ENCODE results near the gene TNNI3. TPM values are rescaled to one million over a fixed set of nuclear protein-coding genes. Genes with fewer than 3 reads are reported as not detected.

The TNNI3 gene
- total RNA-seq, 1 experiment from 2014 or later, result 15.0 TPM

- DNase-seq (ENCODE audit: low spot score) (peak; percentile 98), ATAC-seq (peak; percentile 95)
- ChIA-PET CTCF (interaction anchor here (0.6 to 3.2 kb wide), 41 partner anchors 8 to 488 kb away, joined by 3 to 64 read pairs (median 4); partner anchors contain the start of genes EPS8L1, HSPBP1, KMT5C and PPP1R12C), POLR2A (no interaction called here)
- H3K27ac Mint-ChIP-seq, result peak within 1 kb of the TSS; percentile 94
- no peaks in the 10 kb centered on the region for H3K9me3 Mint-ChIP-seq
- H3K36me3 Mint-ChIP-seq, result no peaks in the 10 kb centered on the region
- peak within 1 kb of the TSS; percentile 94 for H3K4me3 Mint-ChIP-seq
- H3K27me3 Mint-ChIP-seq (ENCODE audit: low read depth), result peaks cover 71% of the 10 kb centered on the region
- H3K4me1 Mint-ChIP-seq, result peaks cover 8% of the 10 kb centered on the region; the same call in 1 of the 2 replicates
- TF ChIP-seq NFYB (CRISPR knock-in tag; conservative IDR thresholded peaks at IDR 0.05; ENCODE audit: low read depth), result peak; percentile 98
- TF ChIP-seq SMAD4 (CRISPR knock-in tag; IDR thresholded peaks at IDR 0.05), result no peak
- TF ChIP-seq ZNF138 (CRISPR knock-in tag; conservative IDR thresholded peaks at IDR 0.05), result no peak
- TF ChIP-seq AR (CRISPR knock-in tag; IDR thresholded peaks at IDR 0.05), result no peak
- no peak for TF ChIP-seq ATF1 (CRISPR knock-in tag; IDR thresholded peaks at IDR 0.05)
- no peak for TF ChIP-seq HMGA2 (CRISPR knock-in tag; IDR thresholded peaks at IDR 0.05)
- TF ChIP-seq SP1 (CRISPR knock-in tag; conservative IDR thresholded peaks at IDR 0.05), result peak; percentile 93
- TF ChIP-seq FOXK1 (CRISPR knock-in tag; IDR thresholded peaks at IDR 0.05), result 0 out of 2 replicates have a peak, but pooled peaks have one; percentile 21
- no peak for TF ChIP-seq ZNF281 (CRISPR knock-in tag; IDR thresholded peaks at IDR 0.05)
- no peak for TF ChIP-seq ZSCAN18 (CRISPR knock-in tag; IDR thresholded peaks at IDR 0.05)
- no peak for TF ChIP-seq FOXP4 (CRISPR knock-in tag; IDR thresholded peaks at IDR 0.05)
- no peak for TF ChIP-seq TEAD1 (CRISPR knock-in tag; IDR thresholded peaks at IDR 0.05)
- TF ChIP-seq NR3C1 (CRISPR knock-in tag; conservative IDR thresholded peaks at IDR 0.05; ENCODE audit: low read depth), result no peak
- no peak for TF ChIP-seq CTCF (IDR thresholded peaks at IDR 0.05)
Measured at GRCh38 chr19:55166530-55167268, 9.2 kb upstream of the TNNI3 start, which contains the start of gene DNAAF3. DNAAF3 (minus strand) TSS chr19:55166613; CDS start chr19:55166413, 200 bp downstream.

Data from WTC11 (cell line).